ENCODE results near the gene EFNA5.

Gene EFNA5

DNA sequence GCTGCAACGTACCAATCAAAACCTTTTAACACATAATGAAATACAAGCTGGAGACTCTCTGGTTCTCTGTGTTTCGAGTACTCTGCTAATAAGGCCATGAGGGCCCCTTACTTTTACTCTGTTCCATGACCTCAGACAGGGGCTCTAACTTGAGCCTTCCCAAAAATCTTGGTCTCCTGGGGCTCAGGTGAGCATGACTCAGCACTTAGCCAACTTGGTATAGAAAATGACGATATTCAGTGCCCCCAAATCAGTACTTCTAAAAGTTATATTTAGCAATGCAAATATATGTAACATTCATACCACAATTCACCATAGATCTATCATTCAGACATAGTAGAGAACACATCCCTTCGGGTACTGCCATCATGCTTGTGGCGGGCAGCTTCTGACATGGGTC lies 278.9 kb downstream of the EFNA5 start:
- no peak for DNase-seq (ENCODE audit: low read depth)
- TF ChIP-seq MYC (IDR thresholded peaks at IDR 0.05; ENCODE audit: low read depth, low read length) (no peak), POLR2A (IDR thresholded peaks at IDR 0.05; ENCODE audit: extremely low read depth, insufficient read length) (no peak)
- TF ChIP-seq, protein P1, sequence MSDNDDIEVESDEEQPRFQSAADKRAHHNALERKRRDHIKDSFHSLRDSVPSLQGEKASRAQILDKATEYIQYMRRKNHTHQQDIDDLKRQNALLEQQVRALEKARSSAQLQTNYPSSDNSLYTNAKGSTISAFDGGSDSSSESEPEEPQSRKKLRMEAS (IDR thresholded peaks at IDR 0.05; ENCODE audit: low read depth, low read length) = no peak
- TF ChIP-seq, protein P2, sequence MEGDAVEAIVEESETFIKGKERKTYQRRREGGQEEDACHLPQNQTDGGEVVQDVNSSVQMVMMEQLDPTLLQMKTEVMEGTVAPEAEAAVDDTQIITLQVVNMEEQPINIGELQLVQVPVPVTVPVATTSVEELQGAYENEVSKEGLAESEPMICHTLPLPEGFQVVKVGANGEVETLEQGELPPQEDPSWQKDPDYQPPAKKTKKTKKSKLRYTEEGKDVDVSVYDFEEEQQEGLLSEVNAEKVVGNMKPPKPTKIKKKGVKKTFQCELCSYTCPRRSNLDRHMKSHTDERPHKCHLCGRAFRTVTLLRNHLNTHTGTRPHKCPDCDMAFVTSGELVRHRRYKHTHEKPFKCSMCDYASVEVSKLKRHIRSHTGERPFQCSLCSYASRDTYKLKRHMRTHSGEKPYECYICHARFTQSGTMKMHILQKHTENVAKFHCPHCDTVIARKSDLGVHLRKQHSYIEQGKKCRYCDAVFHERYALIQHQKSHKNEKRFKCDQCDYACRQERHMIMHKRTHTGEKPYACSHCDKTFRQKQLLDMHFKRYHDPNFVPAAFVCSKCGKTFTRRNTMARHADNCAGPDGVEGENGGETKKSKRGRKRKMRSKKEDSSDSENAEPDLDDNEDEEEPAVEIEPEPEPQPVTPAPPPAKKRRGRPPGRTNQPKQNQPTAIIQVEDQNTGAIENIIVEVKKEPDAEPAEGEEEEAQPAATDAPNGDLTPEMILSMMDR (IDR thresholded peaks at IDR 0.05; ENCODE audit: low read depth, low read length) = no peak
- H3K4me3 ChIP-seq (ENCODE audit: low read depth, low read length) = no peak overlapping the region

DNA sequence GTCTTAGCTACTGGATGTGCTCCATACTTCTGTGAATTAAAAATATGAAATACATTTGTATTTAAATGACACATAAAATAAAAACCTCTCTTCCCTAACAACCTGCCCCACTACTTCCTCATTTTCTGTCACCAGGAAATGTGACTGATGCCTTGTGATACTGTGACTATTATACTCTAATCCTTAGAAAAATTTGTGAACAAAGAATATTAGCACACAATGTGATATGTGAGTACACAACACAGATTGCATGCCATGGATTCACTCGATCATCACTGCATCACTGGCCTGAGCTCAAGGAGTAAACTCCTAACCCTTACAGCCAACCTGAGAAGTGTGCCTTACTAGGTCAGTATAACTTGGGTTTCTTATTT lies 281.0 kb downstream of the EFNA5 start:
- TF ChIP-seq MYC (IDR thresholded peaks at IDR 0.05; ENCODE audit: low read depth, low read length) = no peak
- no peak for TF ChIP-seq POLR2A (IDR thresholded peaks at IDR 0.05; ENCODE audit: extremely low read depth, insufficient read length)
- TF ChIP-seq, protein P1 (IDR thresholded peaks at IDR 0.05; ENCODE audit: low read depth, low read length) = no peak
- peak; percentile 37 for DNase-seq (ENCODE audit: low read depth)
- H3K4me3 ChIP-seq (ENCODE audit: low read depth, low read length) = no peak overlapping the region

DNA sequence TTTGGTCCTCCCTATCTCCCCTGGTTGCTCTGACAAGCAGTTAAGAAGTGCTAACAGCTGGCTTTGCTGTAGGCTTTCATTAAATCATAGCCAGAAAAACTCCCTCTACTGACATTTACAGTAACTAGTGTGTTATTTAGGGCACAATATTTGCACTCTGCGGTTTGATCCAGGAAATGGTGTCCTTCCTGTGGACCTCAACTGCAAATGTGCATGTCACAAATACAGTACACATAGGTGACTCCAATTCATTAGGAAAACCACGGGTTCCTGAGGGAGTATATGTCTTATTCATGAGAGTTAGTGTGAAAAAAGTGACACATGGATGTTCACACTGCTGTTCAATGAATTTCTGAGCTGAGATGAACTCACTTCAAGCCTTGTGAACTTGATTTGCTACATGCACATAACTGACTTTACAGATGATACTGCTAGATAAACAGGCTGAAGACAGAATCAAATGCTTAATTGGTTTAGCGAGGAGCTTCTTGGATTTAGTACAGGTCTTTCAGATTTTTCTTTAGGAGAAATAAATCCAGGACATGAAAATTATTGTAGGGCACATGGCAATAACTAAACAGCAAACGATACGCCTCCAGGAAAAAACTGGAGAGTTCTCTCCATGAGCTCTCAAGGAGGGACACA lies 281.5 kb downstream of the EFNA5 start:
- TF ChIP-seq MYC (IDR thresholded peaks at IDR 0.05; ENCODE audit: low read depth, low read length) = no peak
- H3K4me3 ChIP-seq (ENCODE audit: low read depth, low read length) = no peak overlapping the region
- peak; percentile 80 for DNase-seq (ENCODE audit: low read depth)

DNA sequence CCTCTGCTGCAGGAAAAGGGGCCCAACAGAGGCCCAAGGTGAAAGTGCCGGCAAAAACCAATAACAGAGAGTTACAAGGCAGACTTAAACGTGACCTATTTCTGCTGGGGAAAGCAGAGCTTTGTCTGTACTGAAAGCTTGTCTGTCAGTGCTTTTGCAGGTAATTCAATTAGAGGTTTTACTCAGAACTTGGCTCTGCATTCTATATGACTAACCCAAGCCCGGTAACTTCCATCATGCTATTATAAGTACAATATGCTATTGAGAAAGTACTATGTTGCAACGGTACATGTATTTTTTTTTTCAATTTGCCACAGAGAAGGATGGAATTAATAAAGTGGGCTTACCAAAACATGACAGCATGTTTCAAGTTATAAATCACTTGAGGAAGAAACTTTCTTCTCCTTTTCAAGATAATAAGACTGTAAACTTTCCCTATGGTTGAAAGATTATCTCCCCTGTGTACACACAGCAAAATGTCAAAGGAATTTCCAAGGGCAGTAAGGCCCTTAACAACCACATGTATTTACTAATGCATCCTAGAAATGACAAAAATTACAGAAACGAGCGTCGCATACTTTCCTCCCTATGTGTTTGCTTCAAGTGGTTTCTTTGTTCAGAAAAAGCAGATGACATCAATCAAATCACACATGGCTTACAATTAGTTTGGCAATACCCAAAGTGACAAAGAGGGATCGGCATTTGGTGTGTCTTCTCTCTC lies 282.4 kb downstream of the EFNA5 start:
- peak; percentile 50 for DNase-seq (ENCODE audit: low read depth)
- no peak overlapping the region for H3K4me3 ChIP-seq (ENCODE audit: low read depth, low read length)
- TF ChIP-seq, protein P2 (IDR thresholded peaks at IDR 0.05; ENCODE audit: low read depth, low read length) = no peak
- TF ChIP-seq POLR2A (IDR thresholded peaks at IDR 0.05; ENCODE audit: extremely low read depth, insufficient read length) (no peak), MYC (IDR thresholded peaks at IDR 0.05; ENCODE audit: low read depth, low read length) (no peak)
- TF ChIP-seq, protein P1 (IDR thresholded peaks at IDR 0.05; ENCODE audit: low read depth, low read length) = no peak

DNA sequence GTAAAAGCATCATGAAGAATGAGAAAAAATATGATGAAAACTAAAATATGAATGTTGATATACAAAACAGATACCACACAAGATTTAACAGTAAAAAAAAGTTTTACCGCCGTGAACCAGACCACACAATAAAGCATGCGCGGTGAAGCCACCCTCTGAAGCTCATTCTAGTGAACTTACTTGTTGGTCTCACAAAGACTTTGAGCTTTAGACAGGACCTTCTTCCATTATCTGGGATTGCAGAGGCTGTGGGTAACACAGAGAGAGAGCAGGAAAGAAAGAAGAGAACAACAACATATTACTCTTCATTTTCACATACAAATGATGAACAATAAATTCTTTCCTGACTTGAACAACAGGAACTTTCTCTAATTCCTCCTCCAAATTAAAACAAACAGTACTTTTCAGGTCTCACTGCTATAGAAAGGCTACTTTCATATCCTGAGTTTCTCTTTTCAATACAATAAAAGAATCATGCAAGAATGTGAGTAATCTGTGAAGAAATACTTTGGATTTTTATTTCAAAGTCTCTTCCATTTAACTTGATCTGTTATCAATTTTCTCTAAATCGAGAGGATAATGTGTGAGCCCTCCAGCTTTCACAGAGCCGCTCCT lies 283.1 kb downstream of the EFNA5 start:
- DNase-seq (ENCODE audit: low read depth) = no peak
- TF ChIP-seq, protein P1 (IDR thresholded peaks at IDR 0.05; ENCODE audit: low read depth, low read length) = no peak
- TF ChIP-seq, protein P2 (IDR thresholded peaks at IDR 0.05; ENCODE audit: low read depth, low read length) = no peak
- TF ChIP-seq POLR2A (IDR thresholded peaks at IDR 0.05; ENCODE audit: extremely low read depth, insufficient read length) (no peak), MYC (IDR thresholded peaks at IDR 0.05; ENCODE audit: low read depth, low read length) (no peak)
- H3K4me3 ChIP-seq (ENCODE audit: low read depth, low read length) = no peak overlapping the region

DNA sequence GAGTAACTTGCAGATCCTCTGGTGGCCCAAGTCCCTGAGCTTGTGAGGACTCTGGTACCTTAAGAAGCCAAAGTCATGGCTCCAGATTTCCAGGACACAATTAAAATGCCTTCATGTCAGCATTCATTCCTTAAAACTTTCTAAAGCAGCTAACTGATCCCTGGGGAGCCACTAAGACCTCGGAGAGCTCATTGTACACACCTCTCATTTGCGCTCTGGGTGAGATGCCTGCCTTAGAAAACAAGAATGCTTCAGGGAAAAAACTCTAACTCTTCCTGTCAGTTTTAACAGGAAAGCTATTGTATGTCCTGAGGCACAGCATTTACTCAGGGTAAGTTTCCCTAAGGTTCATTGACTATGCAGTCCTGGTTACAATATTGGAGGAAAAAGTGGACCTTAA lies 285.0 kb downstream of the EFNA5 start:
- TF ChIP-seq POLR2A (IDR thresholded peaks at IDR 0.05; ENCODE audit: extremely low read depth, insufficient read length) = no peak
- TF ChIP-seq, protein P2 (IDR thresholded peaks at IDR 0.05; ENCODE audit: low read depth, low read length) = no peak
- no peak for TF ChIP-seq MYC (IDR thresholded peaks at IDR 0.05; ENCODE audit: low read depth, low read length)
- TF ChIP-seq, protein P1 (IDR thresholded peaks at IDR 0.05; ENCODE audit: low read depth, low read length) = no peak
- no peak for DNase-seq (ENCODE audit: low read depth)
- H3K4me3 ChIP-seq (ENCODE audit: low read depth, low read length) = no peak overlapping the region

Measured in NB4 (cell line).